GM21381 (cell line): ENCODE measurements around the gene PCK1.

Source experiments
- ATAC-seq: cut with Tn5 transposase; IDR thresholded peaks from one replicate; pipeline ENCODE4 v1.9.1; 2021; ENCODE audit warnings: mild to moderate bottlenecking, moderate library complexity; ENCODE audit not compliant: unreplicated experiment

The PCK1 gene

DNA sequence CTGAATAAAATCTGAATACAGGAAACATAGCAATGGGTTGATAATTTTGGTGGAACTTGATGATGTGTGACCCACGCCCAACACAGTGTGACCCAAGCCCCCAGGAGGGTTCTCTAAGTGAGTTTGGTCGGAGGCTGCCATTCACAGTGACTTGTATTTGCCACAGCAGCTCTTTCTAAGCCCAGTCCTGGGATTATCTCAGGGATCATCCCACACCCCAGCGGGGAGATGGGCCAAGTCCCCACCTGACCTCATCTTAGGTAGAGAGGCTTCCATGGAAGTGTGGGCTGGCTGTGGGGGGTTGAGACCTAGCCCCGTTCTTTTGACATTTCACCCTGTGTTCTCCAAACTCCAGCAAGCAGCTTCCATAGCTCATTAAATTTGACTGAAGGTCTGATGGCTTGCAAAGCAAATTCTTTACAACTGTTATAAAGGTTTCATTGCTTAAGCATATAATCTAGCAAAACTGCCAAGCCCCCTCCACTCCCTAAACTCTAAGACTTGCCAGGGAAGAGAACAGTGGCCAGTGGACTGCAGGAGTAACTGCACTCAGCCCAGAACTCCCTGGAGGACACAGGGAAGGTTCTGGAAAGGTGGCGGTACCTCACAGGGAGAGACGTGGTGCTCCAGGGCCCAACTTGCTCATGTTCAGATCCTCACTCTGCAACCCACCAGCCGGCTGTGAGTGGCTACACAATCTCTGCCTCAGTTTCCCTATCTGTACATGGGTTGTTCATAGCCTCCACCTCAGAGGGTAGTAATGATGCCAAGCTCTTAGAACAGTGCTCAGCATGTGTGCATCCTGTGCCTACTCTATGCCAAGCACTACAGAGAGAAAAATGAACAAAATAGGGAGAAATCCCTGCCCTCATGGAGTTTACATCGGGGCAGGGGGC is 1.0 kb upstream of the PCK1 start:
- ATAC-seq = no peak

- no peak for ATAC-seq
Measured at GRCh38 chr20:57561356-57562279, 708 bp downstream of the PCK1 start.

DNA sequence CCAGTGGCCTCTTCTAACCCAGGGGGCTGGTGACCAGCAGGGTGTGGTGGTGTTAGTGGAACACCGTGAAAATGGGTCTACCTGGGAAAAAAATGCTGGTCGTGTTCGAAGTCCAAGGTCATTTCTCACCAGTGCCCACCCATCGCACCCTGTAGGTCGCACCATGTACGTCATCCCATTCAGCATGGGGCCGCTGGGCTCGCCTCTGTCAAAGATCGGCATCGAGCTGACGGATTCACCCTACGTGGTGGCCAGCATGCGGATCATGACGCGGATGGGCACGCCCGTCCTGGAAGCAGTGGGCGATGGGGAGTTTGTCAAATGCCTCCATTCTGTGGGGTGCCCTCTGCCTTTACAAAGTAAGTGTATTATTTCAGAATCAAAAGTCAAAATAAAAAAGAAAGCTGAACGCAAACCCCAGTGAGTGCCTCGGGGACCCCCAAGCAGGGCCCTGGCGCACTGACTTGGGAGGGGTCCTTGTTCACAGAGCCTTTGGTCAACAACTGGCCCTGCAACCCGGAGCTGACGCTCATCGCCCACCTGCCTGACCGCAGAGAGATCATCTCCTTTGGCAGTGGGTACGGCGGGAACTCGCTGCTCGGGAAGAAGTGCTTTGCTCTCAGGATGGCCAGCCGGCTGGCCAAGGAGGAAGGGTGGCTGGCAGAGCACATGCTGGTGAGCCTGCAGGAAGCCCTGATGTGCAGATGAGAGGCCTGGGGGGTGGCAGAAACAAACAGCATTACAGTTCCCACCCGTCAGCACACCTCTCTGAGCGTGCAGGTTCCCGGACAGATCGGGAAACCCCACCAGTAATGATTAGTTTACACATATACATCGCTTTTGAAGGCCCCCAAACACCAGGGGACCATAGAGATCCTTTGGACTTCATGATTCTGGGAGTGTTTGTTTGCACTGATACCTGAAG is 1.9 kb downstream of the PCK1 start:
- ATAC-seq = no peak

DNA sequence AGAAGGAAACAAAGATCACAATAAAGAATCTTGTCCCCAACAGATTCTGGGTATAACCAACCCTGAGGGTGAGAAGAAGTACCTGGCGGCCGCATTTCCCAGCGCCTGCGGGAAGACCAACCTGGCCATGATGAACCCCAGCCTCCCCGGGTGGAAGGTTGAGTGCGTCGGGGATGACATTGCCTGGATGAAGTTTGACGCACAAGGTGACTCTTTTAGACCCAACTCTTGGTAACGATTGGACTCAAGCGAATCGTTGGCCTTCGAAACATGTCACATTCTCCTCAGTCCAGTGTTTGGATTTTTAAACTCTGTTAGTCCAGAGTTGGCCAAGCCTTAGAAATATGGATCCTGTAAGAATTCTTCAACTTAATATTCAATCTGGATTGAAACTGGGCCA is 2.6 kb downstream of the PCK1 start:
- ATAC-seq = no peak

DNA sequence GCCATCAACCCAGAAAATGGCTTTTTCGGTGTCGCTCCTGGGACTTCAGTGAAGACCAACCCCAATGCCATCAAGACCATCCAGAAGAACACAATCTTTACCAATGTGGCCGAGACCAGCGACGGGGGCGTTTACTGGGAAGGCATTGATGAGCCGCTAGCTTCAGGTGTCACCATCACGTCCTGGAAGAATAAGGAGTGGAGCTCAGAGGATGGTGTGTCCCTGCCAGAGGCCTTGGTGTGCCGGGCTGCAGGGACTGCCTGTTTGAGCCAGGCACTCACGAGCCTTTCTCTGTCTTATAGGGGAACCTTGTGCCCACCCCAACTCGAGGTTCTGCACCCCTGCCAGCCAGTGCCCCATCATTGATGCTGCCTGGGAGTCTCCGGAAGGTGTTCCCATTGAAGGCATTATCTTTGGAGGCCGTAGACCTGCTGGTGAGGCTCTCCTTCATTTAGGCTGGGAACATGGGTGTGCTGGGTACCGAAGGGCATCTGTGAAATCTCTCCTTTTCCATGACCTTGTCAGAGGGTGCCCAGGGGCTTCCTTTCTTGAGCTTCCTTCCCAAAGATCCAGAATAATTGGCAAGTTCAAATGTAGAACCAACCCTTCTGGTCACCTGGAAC is 3.4 kb downstream of the PCK1 start:
- no peak for ATAC-seq

- ATAC-seq = no peak
Measured at GRCh38 chr20:57564951-57565642, 4.2 kb downstream of the PCK1 start.

DNA sequence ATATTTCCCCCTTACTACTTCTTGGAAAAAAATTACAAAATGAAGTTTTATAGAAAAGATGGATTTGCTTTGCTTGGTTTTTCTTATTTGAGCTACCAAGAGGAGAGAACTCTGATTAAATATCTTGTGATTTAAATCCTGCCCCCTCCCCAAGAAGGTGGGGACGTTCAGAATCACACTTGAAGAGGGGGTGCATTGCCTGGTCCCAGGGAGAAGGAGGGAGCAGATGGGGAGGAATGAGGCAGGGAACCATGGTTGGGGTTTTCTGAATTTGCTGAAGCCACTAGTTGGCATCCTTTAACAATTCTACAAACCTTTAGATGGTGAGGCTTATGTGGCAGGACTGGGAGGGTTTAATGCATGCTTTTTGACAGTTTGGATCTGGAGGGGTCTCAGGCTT is 5.5 kb downstream of the PCK1 start:
- no peak for ATAC-seq

DNA sequence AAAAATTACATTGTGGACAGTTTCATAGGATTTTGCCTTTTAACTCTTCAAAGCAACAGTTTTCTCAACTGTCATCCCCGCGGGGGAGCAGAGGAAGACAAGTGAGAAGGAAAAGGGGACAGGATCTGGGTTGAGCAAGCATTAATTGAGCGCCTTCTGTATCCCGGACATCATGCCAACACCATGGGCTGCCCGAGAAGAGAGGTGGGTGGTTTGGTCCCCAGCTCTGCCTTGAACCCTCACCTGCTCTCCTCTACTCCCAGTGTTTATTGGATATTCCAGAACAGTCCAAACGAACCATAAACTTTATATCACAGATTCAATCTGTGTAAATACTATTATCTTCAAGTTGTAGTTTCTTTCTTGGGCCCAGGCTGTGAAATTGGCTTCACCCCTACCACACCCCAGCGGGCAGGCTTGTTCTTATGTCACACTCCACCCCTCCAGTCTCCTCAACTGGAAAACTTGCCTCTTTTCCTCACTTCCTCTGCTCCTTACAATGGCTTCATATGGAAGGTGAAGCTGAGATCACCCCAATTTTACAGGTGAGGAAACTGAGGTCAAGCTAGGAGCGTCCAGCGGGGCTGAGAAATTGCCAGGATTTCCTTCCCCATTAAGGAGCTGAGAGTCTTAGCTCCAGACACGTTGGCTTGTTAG is 6.0 kb downstream of the PCK1 start:
- no peak for ATAC-seq

DNA sequence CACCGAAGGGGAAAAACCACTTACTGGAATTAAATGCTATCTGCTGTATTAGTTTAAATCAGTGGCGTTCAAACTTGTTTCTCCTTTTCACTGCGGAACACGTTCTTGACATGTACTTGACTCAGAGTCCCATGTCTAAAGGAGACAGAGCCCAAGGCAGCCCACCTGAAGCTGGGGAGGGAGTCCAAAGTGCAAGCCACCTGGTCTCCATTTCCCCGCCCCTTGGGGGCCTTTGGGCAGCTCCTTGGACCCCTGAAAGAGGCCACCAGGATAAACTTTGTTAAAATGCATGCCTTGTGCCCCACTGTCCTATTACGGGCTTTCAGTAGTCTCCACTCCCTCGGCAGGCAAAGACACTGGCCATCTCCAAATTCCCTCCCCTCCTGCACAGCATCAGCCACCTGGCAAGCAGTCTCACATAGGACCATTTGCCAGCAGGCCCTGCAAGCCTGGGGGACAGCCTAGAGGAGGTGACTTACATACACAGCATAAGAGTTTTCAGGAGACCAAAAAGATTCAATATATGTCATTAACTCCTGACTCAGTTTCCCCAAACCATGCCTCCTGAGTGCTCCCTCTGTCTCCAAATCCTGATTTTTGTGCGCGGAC is 6.7 kb downstream of the PCK1 start:
- ATAC-seq = no peak

DNA sequence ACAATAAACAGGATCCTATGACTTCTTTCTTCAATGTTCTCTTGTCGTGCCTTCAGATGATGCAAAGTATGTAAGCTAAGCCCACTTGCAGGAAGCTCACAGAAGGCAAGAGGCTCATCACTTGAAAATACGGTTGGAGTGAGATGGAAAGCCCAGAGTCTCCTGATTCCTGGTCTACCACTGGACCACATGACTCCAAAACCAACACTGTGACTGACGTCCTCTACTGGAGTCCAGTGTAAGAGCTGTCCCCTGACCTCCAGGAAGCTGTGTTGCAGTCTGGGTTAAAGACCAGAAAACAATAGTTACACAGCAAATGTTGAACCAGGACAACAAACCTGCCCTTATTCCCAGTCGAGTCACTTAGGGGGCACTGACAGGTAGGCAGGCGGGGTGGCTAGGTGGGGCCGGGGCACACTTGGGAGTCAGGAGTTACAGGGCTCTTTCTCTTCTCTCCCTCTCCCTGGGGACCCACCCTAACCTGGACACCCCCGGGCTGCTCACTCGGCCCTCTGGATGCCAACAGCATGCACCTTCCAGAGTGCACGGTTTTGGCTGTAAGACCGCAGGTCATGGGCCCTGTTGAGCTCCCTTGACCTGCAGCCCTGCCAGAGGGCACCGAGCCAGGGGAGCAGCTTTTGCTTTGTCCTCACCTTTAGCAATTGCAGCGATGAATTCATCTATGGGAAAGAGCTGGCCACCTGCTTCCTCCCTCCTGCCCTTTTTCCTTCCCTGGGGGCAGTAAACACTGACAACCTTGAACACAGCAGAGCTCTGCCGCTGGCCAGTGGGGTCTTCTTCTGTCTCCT is 7.4 kb downstream of the PCK1 start:
- no peak for ATAC-seq

DNA sequence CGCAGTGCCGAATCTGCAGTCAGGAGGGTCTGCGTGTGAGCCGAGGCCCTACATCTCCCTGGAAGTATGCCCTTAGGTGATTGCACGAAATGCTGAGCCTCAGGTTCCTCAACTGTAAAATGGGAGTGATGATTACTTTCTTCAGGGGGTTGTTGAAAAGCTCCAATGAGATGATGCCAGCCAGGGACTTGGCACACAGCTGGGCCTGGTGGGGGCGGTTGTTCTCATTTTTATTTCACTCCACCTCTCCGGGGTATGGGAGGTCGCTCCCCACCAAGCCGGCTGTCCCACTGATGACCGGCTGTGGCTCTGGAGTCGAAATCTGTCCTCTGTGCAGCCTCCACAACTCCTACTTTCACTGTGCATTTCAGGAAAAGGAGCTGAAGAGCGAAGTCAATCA is 8.1 kb downstream of the PCK1 start:
- ATAC-seq = no peak

DNA sequence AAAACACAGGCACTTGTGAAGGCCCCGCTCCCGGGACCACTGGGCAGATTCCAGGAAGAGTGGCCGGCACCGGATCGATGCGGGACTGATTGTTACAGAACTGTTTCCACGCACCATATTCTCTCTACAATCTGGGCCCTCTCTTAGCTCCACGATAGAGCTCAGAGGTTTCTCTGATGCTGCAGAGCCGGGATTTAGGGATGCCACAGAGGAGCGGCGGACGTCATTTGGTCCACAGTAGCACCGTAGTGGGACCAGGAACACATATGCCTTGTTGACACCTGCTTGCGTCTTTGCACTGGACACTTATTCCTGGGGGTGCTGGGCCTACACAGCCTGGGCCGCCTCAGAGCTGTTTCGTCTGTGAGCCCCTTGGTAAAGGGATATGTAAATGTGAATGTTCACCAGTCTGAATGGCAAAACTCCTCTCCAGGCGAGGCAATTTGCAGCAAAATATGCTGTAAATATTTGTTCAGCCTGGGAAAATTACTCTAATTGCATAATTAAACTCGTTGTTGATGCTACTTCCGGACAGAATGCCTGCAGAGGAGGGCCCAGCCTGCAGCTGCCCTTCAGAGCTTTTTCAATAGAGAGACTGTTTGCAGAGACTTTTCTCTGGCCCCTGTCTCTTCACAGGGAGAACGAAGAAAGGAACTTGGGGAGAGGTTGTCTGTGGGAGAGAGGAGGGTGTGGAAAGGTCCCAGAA is 9.4 kb downstream of the PCK1 start:
- ATAC-seq = no peak

DNA sequence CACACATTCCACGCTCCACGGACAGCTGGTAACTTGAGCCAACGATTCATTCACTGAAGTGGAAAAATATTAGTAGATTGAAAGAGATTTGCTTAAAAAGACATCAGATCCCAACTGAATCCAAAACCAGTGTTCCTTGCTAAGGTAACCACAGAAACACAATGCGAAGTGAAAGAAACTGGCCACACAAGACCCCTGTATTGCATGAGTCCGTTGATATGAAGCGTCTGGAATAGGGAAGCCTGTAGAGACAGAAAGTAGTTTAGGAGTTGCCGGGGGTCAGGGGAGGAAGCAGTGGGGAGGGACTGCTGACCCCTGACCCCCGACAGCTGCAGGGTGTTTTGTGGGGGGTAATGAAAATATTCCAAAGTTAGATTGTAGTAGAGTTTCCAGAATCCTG is 10.0 kb downstream of the PCK1 start:
- ATAC-seq = no peak

DNA sequence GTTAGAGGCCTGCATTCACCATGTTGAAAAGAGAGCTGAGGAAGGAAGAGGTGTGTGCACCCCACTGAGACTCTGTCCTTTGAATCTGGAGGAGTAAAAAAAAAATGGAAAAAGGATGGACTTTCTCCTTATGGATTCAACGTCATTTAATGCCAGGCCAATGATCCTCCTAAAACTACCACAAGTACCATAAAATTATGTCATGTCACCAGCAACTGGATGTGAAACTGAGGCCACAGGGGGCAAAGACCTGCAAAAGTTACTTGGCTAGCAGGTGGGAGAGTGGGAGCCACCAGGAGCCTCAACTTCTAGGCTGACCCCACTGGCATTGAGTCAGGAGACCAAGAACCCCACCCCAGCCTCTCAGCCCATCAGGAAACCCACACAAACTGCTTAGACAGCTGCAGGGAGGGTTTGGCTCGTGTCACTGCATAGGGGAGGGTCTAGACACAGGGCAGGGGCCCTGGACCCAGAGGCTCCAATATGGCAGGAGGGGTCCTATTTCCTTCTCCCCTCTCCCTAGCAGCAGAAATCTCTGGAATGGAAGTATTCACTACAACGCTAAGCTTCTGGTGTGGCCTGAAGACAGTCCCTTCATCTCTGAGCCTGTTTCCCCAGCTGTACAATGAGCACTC is 11.0 kb downstream of the PCK1 start:
- ATAC-seq = no peak

DNA sequence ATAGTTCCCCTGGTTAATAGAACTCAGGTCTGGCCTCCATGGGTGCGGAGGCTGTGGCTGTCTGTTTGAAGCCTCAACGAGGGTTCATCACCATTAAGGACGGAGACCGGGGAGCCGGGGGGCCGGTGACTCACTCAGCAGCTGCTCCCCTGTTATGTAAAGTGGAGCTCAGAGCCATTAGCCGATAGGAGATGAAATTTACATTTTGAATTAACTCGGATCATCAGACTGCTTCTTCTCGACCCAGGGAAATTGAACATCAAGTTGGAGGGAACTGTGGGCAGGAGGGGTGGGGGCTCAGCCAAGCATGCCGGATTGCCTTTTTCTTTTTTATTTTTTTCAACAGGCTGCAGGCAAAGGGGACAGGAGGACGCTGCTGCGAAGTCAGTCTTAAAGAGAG is 12.3 kb downstream of the PCK1 start:
- no peak for ATAC-seq

DNA sequence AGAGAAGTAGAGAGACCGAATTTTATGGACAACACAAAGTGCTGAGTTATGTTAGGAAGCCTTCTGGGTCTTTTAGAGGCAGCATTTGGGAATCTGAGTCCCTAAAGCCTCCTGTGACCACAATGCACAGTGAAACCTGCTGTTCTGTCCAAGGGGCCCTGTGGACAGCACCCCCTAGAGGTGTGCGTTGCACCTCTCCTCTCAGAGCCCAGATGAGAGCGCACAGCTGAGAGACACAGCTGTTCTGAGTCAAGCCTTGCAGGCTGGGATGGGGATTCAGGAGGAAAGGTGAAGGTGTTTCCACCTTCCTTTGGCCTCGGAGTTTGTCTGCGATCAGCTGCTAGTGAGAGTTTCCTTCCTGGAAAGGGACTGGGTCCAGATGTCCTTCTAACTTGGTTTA is 13.0 kb downstream of the PCK1 start:
- ATAC-seq = no peak

GRCh38 chr20:57574954-57575353 is 14.0 kb downstream of the PCK1 start:
- ATAC-seq = no peak
